ENCODE measurements around the gene MALAT1. TPM values are rescaled to one million over a fixed set of nuclear protein-coding genes. Genes with fewer than 3 reads are reported as not detected.

Gene MALAT1
- total and polyA plus RNA-seq, 10 of the 15 experiments (the other 5 are each of a cell fraction or from before 2014, with no cell fraction given) = 448 to 8,160 (median 2,019) TPM

DNA sequence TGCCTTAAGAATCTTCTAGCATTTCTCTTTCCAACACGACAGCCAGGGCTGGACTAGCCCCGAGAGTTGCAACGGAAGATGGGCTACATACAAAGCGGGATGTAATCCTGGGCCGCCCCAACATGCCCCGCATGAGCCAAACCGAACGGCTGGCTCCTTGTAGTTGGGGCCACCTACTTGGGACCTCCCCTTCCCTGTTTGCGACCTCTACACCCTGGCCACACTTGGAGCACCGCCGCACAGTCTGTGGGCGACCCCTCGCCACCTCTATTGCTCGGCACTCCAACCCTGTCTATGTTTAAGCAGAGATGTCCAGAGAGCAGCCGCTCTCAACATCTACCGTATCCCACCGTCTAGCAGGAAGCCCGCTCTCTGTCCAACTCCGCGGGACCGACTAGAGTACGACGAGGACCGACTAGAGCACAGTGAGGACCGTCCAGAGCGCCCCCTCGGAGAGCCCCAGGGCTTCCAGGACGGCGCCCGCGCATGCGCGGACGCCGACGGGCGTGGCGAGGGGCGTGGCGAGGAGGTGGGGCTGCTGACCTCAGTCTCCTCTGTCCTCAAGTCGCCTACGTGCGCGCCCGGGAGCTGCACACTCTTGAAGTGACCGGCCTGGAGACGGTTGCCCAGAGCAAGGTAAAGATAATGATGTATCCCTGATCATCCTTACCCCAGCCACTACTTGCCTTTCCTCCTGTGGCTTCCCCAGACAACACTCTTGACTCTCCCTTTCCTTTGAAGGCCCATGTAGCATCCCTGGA is 44.0 kb upstream of the MALAT1 start (continued):
- TF ChIP-seq, protein P1, sequence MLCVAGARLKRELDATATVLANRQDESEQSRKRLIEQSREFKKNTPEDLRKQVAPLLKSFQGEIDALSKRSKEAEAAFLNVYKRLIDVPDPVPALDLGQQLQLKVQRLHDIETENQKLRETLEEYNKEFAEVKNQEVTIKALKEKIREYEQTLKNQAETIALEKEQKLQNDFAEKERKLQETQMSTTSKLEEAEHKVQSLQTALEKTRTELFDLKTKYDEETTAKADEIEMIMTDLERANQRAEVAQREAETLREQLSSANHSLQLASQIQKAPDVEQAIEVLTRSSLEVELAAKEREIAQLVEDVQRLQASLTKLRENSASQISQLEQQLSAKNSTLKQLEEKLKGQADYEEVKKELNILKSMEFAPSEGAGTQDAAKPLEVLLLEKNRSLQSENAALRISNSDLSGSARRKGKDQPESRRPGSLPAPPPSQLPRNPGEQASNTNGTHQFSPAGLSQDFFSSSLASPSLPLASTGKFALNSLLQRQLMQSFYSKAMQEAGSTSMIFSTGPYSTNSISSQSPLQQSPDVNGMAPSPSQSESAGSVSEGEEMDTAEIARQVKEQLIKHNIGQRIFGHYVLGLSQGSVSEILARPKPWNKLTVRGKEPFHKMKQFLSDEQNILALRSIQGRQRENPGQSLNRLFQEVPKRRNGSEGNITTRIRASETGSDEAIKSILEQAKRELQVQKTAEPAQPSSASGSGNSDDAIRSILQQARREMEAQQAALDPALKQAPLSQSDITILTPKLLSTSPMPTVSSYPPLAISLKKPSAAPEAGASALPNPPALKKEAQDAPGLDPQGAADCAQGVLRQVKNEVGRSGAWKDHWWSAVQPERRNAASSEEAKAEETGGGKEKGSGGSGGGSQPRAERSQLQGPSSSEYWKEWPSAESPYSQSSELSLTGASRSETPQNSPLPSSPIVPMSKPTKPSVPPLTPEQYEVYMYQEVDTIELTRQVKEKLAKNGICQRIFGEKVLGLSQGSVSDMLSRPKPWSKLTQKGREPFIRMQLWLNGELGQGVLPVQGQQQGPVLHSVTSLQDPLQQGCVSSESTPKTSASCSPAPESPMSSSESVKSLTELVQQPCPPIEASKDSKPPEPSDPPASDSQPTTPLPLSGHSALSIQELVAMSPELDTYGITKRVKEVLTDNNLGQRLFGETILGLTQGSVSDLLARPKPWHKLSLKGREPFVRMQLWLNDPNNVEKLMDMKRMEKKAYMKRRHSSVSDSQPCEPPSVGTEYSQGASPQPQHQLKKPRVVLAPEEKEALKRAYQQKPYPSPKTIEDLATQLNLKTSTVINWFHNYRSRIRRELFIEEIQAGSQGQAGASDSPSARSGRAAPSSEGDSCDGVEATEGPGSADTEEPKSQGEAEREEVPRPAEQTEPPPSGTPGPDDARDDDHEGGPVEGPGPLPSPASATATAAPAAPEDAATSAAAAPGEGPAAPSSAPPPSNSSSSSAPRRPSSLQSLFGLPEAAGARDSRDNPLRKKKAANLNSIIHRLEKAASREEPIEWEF (IDR thresholded peaks at IDR 0.05; ENCODE audit: insufficient replicate concordance, low read depth, low read length) = no peak
- TF ChIP-seq ZNF217 (IDR thresholded peaks at IDR 0.05) (no peak), DPF2 (IDR thresholded peaks at IDR 0.05) (0 out of 2 replicates have a peak, but pooled peaks have one; percentile 50), TARDBP (IDR thresholded peaks at IDR 0.05; ENCODE audit: borderline replicate concordance) (no peak; the same call in 1 of the 2 replicates), MTA2 (IDR thresholded peaks at IDR 0.05; ENCODE audit: low read depth) (no peak), ZSCAN29 (IDR thresholded peaks at IDR 0.05) (no peak), RUNX3 (IDR thresholded peaks at IDR 0.05; ENCODE audit: low read length) (peak; percentile 2; the same call in 1 of the 2 replicates), EGR1 (IDR thresholded peaks at IDR 0.05; ENCODE audit: borderline replicate concordance in 1 of 2, low read depth in 2 of 2, low read length in 2 of 2) (peak; percentile 8 to 51; a peak in 2 of 3 replicates), MYC (IDR thresholded peaks at IDR 0.05; ENCODE audit: insufficient read depth, insufficient read length, insufficient replicate concordance, low read length, severe bottlenecking) (no peak), CEBPB (IDR thresholded peaks at IDR 0.05; ENCODE audit: borderline replicate concordance in 1 of 2, low read depth in 2 of 2, low read length in 2 of 2) (no peak), BMI1 (IDR thresholded peaks at IDR 0.05; ENCODE audit: borderline replicate concordance) (no peak), ASH2L (IDR thresholded peaks at IDR 0.05; ENCODE audit: borderline replicate concordance, low read depth) (no peak), HCFC1 (IDR thresholded peaks at IDR 0.05; ENCODE audit: low read length) (peak; percentile 14; the same call in 1 of the 2 replicates), EED (IDR thresholded peaks at IDR 0.05; ENCODE audit: low read depth) (peak; percentile 13; the same call in 1 of the 2 replicates), POU2F2 (IDR thresholded peaks at IDR 0.05; ENCODE audit: borderline replicate concordance, low read depth, low read length) (peak; percentile 87; the same call in 2 of the 3 replicates), TBL1XR1 (IDR thresholded peaks at IDR 0.05; ENCODE audit: low read depth, low read length) (no peak)
- TF ChIP-seq, protein P2, sequence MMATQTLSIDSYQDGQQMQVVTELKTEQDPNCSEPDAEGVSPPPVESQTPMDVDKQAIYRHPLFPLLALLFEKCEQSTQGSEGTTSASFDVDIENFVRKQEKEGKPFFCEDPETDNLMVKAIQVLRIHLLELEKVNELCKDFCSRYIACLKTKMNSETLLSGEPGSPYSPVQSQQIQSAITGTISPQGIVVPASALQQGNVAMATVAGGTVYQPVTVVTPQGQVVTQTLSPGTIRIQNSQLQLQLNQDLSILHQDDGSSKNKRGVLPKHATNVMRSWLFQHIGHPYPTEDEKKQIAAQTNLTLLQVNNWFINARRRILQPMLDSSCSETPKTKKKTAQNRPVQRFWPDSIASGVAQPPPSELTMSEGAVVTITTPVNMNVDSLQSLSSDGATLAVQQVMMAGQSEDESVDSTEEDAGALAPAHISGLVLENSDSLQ (IDR thresholded peaks at IDR 0.05) = no peak
- TF ChIP-seq, protein P3, sequence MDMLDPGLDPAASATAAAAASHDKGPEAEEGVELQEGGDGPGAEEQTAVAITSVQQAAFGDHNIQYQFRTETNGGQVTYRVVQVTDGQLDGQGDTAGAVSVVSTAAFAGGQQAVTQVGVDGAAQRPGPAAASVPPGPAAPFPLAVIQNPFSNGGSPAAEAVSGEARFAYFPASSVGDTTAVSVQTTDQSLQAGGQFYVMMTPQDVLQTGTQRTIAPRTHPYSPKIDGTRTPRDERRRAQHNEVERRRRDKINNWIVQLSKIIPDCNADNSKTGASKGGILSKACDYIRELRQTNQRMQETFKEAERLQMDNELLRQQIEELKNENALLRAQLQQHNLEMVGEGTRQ (IDR thresholded peaks at IDR 0.05; ENCODE audit: borderline replicate concordance, low read depth, low read length) = no peak
- TF ChIP-seq, protein P4, sequence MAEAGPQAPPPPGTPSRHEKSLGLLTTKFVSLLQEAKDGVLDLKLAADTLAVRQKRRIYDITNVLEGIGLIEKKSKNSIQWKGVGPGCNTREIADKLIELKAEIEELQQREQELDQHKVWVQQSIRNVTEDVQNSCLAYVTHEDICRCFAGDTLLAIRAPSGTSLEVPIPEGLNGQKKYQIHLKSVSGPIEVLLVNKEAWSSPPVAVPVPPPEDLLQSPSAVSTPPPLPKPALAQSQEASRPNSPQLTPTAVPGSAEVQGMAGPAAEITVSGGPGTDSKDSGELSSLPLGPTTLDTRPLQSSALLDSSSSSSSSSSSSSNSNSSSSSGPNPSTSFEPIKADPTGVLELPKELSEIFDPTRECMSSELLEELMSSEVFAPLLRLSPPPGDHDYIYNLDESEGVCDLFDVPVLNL (IDR thresholded peaks at IDR 0.05; ENCODE audit: low read depth, low read length) = no peak
- TF ChIP-seq, protein P5, sequence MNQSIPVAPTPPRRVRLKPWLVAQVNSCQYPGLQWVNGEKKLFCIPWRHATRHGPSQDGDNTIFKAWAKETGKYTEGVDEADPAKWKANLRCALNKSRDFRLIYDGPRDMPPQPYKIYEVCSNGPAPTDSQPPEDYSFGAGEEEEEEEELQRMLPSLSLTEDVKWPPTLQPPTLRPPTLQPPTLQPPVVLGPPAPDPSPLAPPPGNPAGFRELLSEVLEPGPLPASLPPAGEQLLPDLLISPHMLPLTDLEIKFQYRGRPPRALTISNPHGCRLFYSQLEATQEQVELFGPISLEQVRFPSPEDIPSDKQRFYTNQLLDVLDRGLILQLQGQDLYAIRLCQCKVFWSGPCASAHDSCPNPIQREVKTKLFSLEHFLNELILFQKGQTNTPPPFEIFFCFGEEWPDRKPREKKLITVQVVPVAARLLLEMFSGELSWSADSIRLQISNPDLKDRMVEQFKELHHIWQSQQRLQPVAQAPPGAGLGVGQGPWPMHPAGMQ (IDR thresholded peaks at IDR 0.05; ENCODE audit: borderline replicate concordance) = no peak

Measured in GM12878 (cell line).